Measurements from ENCODE around the gene UNK. TPM values are rescaled to one million over a fixed set of nuclear protein-coding genes. Genes with fewer than 3 reads are reported as not detected.
"Not testable (repeated sequence)": the region's sequence is repeated elsewhere in the genome, so short reads cannot be mapped to it uniquely, and the experiment has no call there.

UNK gene
- total and polyA plus RNA-seq, 2 donors (not counting 1 experiment from before 2014, with no cell fraction given), result 15.0 to 15.2 TPM

DNA sequence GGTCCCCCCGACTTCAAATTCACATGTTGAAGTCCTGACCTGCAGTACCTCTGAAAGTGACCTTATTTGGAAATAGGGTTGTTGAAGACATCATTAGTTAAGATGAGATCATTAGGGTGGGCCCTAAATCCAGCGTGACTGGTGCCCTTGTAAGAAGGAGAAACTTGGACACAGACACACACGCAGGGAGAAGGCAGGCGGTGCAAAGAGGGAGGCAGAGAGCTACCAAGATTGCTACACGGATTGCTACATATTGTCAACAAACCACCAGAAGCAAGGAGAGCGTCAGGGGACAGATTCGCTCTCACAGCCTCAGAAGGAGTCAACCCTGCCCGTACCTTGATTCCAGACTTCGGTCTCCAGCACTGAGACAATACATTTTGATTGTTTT is 77.3 kb downstream of the UNK start:
- H3K9ac ChIP-seq (ENCODE audit: insufficient read depth, low read length), result no peak overlapping the region
- H3K79me2 ChIP-seq (ENCODE audit: control insufficient read depth, insufficient read depth, low read length), result no peaks in the 10 kb centered on the region
- H3K36me3 ChIP-seq (ENCODE audit: control insufficient read depth, insufficient read depth, low read length), result no peaks in the 10 kb centered on the region
- H3K4me3 ChIP-seq (replicated peaks in 1 of 4; ENCODE audit: control extremely low read depth in 1 of 4, insufficient read depth in 1 of 4, low read depth in 3 of 4, low read length in 4 of 4), result no peak overlapping the region
- TF ChIP-seq EZH2 (IDR thresholded peaks at IDR 0.05; ENCODE audit: low read length, missing control alignments), result no peak
- TF ChIP-seq, protein P1, sequence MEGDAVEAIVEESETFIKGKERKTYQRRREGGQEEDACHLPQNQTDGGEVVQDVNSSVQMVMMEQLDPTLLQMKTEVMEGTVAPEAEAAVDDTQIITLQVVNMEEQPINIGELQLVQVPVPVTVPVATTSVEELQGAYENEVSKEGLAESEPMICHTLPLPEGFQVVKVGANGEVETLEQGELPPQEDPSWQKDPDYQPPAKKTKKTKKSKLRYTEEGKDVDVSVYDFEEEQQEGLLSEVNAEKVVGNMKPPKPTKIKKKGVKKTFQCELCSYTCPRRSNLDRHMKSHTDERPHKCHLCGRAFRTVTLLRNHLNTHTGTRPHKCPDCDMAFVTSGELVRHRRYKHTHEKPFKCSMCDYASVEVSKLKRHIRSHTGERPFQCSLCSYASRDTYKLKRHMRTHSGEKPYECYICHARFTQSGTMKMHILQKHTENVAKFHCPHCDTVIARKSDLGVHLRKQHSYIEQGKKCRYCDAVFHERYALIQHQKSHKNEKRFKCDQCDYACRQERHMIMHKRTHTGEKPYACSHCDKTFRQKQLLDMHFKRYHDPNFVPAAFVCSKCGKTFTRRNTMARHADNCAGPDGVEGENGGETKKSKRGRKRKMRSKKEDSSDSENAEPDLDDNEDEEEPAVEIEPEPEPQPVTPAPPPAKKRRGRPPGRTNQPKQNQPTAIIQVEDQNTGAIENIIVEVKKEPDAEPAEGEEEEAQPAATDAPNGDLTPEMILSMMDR (conservative IDR thresholded peaks at IDR 0.05 in 1 of 2, IDR thresholded peaks at IDR 0.05 in 1 of 2; ENCODE audit: low read depth in 1 of 2, low read length in 2 of 2), result no peak
- H3K4me2 ChIP-seq (ENCODE audit: extremely low read depth, insufficient read depth, low read length), result no peak overlapping the region
- no peaks in the 10 kb centered on the region for H3K27me3 ChIP-seq (ENCODE audit: control insufficient read depth, insufficient read depth, low read length)
- no peak overlapping the region for H2AFZ ChIP-seq (ENCODE audit: low read length)
- H3K9me3 ChIP-seq (ENCODE audit: control insufficient read depth, insufficient read depth, low read depth, low read length), result no peaks in the 10 kb centered on the region
- H3K27ac ChIP-seq (ENCODE audit: insufficient read depth, low read length), result no peak overlapping the region
- peaks cover 3% of the 10 kb centered on the region for H3K4me1 ChIP-seq (ENCODE audit: control insufficient read depth, extremely low read depth, insufficient read depth, low read length)
- no peaks in the 10 kb centered on the region for H4K20me1 ChIP-seq (ENCODE audit: control insufficient read depth, extremely low read depth, insufficient read depth, low read length)
- peak in 1 of 2 donors; percentile 54 for DNase-seq (ENCODE audit: low read depth in 2 of 2)

DNA sequence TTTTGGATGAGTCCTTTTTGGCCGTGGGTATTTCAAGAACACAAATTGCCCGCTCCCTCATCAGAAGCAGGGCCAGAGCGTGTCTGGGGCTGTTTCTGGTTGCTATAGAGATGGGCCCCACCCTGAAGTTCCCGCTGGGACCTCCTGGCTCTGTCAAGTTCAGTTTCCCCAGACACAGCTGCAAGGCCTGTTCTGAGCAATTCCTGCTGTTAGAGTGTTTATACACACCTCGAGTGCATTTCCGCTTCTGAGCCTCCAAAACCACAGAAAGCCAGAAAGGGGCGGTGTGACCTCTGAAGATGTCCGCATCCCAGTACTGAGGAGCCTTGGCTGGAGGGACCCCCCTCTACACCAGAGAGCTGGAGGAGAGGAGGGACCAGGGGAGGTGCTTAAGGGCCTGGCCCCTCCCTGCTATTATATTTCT is 79.9 kb downstream of the UNK start:
- peak overlapping the region; percentile 17 for H3K9ac ChIP-seq (ENCODE audit: insufficient read depth, low read length)
- no peak overlapping the region for H2AFZ ChIP-seq (ENCODE audit: low read length)
- no peaks in the 10 kb centered on the region for H3K27me3 ChIP-seq (ENCODE audit: control insufficient read depth, insufficient read depth, low read length)
- TF ChIP-seq, protein P1 (conservative IDR thresholded peaks at IDR 0.05 in 1 of 2, IDR thresholded peaks at IDR 0.05 in 1 of 2; ENCODE audit: low read depth in 1 of 2, low read length in 2 of 2), result no peak
- no peak for TF ChIP-seq EZH2 (IDR thresholded peaks at IDR 0.05; ENCODE audit: low read length, missing control alignments)
- peak overlapping the region; percentile 50 for H3K27ac ChIP-seq (ENCODE audit: insufficient read depth, low read length)
- no peaks in the 10 kb centered on the region for H3K9me3 ChIP-seq (ENCODE audit: control insufficient read depth, insufficient read depth, low read depth, low read length)
- DNase-seq (ENCODE audit: low read depth in 2 of 2), result peak; percentile 60 to 96
- H3K4me2 ChIP-seq (ENCODE audit: extremely low read depth, insufficient read depth, low read length), result peak overlapping the region; percentile 44
- H3K4me3 ChIP-seq (replicated peaks in 1 of 4; ENCODE audit: control extremely low read depth in 1 of 4, insufficient read depth in 1 of 4, low read depth in 3 of 4, low read length in 4 of 4), result no peak overlapping the region
- H3K79me2 ChIP-seq (ENCODE audit: control insufficient read depth, insufficient read depth, low read length), result no peaks in the 10 kb centered on the region
- H4K20me1 ChIP-seq (ENCODE audit: control insufficient read depth, extremely low read depth, insufficient read depth, low read length), result no peaks in the 10 kb centered on the region
- H3K36me3 ChIP-seq (ENCODE audit: control insufficient read depth, insufficient read depth, low read length), result no peaks in the 10 kb centered on the region
- peaks cover 8% of the 10 kb centered on the region for H3K4me1 ChIP-seq (ENCODE audit: control insufficient read depth, extremely low read depth, insufficient read depth, low read length)

DNA sequence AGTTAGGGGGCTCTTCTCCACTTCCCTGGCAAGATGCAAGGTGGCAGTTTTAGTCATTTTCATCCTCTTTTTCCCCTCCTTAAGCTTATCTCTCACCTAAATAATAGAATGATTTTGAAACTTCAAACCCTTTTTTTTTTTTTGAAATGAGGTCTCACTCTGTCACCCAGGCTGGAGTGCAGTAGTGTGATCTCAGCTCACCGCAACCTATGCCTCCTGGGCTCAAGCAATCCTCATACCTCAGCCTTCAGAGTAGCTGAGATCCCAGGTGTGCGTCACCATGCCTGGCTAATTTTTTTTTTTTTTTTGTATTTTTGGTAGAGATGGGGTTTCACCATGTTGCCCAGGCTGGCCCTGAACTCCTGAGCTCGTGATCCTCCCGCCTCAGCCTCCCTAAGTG is 80.3 kb downstream of the UNK start:
- not testable (repeated sequence) for H3K9me3 ChIP-seq (ENCODE audit: control insufficient read depth, insufficient read depth, low read depth, low read length); H3K27me3 ChIP-seq (ENCODE audit: control insufficient read depth, insufficient read depth, low read length); H3K79me2 ChIP-seq (ENCODE audit: control insufficient read depth, insufficient read depth, low read length); H3K4me2 ChIP-seq (ENCODE audit: extremely low read depth, insufficient read depth, low read length); H3K36me3 ChIP-seq (ENCODE audit: control insufficient read depth, insufficient read depth, low read length); H4K20me1 ChIP-seq (ENCODE audit: control insufficient read depth, extremely low read depth, insufficient read depth, low read length); H3K9ac ChIP-seq (ENCODE audit: insufficient read depth, low read length); H3K4me3 ChIP-seq (replicated peaks in 1 of 4; ENCODE audit: control extremely low read depth in 1 of 4, insufficient read depth in 1 of 4, low read depth in 3 of 4, low read length in 4 of 4); DNase-seq (ENCODE audit: low read depth in 2 of 2); H2AFZ ChIP-seq (ENCODE audit: low read length)
- peaks cover 10% of the 10 kb centered on the region for H3K4me1 ChIP-seq (ENCODE audit: control insufficient read depth, extremely low read depth, insufficient read depth, low read length)
- peak overlapping the region; percentile 15 for H3K27ac ChIP-seq (ENCODE audit: insufficient read depth, low read length)

DNA sequence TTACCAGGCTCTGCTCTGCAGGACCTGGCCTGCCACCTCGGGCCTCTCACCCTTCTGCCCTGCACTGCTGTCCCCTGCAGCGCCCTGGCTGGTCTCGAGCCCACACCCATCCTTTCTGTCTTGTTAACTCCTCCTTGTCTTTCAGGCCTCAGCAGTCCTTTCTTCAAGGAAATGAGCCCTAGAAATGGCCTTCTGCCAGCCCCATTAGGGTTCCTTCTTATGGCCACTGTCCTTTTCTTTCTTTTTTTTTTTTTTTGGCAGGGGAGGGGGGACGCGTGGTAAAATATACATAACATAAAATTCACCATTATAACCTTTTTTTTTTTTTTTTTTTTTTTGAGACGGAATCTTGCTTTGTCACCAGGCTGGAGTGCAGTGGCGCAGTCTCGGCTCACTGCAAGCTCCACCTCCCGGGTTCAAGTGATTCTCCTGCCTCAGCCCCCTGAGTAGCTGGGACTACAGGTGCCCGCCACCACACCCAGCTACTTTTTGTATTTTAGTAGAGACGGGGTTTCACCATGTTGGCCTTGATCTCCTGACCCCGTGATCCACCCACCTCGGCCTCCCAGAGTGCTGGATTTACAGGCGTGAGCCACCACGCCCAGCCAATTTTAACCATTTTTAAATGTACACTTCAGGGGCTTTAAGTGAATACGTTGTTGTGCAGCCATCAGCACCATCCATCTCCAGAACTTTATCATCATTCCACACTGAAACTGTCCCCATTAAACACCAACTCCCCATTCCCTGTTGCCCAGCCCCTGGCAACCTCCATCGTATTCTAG is 81.0 kb downstream of the UNK start:
- not testable (repeated sequence) for H3K9me3 ChIP-seq (ENCODE audit: control insufficient read depth, insufficient read depth, low read depth, low read length); DNase-seq (ENCODE audit: low read depth in 2 of 2); H3K36me3 ChIP-seq (ENCODE audit: control insufficient read depth, insufficient read depth, low read length); H3K4me3 ChIP-seq (replicated peaks in 1 of 4; ENCODE audit: control extremely low read depth in 1 of 4, insufficient read depth in 1 of 4, low read depth in 3 of 4, low read length in 4 of 4); H3K9ac ChIP-seq (ENCODE audit: insufficient read depth, low read length); H3K79me2 ChIP-seq (ENCODE audit: control insufficient read depth, insufficient read depth, low read length); H3K27ac ChIP-seq (ENCODE audit: insufficient read depth, low read length); H2AFZ ChIP-seq (ENCODE audit: low read length); H4K20me1 ChIP-seq (ENCODE audit: control insufficient read depth, extremely low read depth, insufficient read depth, low read length); H3K27me3 ChIP-seq (ENCODE audit: control insufficient read depth, insufficient read depth, low read length); H3K4me2 ChIP-seq (ENCODE audit: extremely low read depth, insufficient read depth, low read length)
- peaks cover 10% of the 10 kb centered on the region for H3K4me1 ChIP-seq (ENCODE audit: control insufficient read depth, extremely low read depth, insufficient read depth, low read length)

DNA sequence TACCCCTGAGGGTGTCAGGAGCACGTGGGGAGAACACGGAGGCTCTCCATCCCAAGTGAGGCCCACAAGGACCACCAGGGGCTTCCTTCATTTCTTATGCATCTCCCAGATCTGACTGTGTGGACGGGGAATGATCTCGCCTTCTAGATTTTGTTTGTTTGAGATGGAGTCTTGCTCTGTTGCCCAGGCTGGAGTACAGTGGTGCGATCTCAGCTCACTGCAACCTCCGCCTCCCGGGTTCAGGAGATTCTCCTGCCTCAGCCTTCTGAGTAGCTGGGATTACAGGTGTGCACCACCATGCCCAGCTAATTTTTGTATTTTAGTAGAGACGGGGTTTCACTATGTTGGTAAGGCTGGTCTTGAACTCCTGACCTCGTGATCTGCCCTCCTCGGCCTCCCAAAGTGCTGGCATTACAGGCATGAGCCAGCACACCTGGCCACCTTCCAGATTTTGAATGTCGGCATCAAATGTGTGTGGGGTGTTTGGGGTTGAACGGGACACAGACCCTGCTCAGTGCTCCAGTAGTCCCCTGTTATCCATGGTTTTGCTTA is 84.2 kb downstream of the UNK start:
- DNase-seq (ENCODE audit: low read depth in 2 of 2); H3K9me3 ChIP-seq (ENCODE audit: control insufficient read depth, insufficient read depth, low read depth, low read length); H3K27me3 ChIP-seq (ENCODE audit: control insufficient read depth, insufficient read depth, low read length); H4K20me1 ChIP-seq (ENCODE audit: control insufficient read depth, extremely low read depth, insufficient read depth, low read length); H3K4me3 ChIP-seq (replicated peaks in 1 of 4; ENCODE audit: control extremely low read depth in 1 of 4, insufficient read depth in 1 of 4, low read depth in 3 of 4, low read length in 4 of 4); H3K36me3 ChIP-seq (ENCODE audit: control insufficient read depth, insufficient read depth, low read length); H3K9ac ChIP-seq (ENCODE audit: insufficient read depth, low read length); H3K79me2 ChIP-seq (ENCODE audit: control insufficient read depth, insufficient read depth, low read length): not testable (repeated sequence)
- peaks cover 19% of the 10 kb centered on the region for H3K4me1 ChIP-seq (ENCODE audit: control insufficient read depth, extremely low read depth, insufficient read depth, low read length)
- H3K27ac ChIP-seq (ENCODE audit: insufficient read depth, low read length), result peak overlapping the region; percentile 88
- H3K4me2 ChIP-seq (ENCODE audit: extremely low read depth, insufficient read depth, low read length), result peak overlapping the region; percentile 77
- H2AFZ ChIP-seq (ENCODE audit: low read length), result peak overlapping the region; percentile 6
